Body of pancreas (tissue), 4 donors: ENCODE measurements around the gene BAHCC1.

Source experiments
- CTCF ChIP-seq, 7 experiments: fragments of 450-650 bp in 4 of 7; fragments of 200-600 bp in 3 of 7; sonication (generic) in 3 of 7; IDR thresholded peaks; one replicate each; pipeline ENCODE4 v1.5.1; 2016 to 2019; ENCODE audit warnings: antibody characterized with exemption in 7 of 7
- POLR2A ChIP-seq, 3 donors: fragments of 450-650 bp; IDR thresholded peaks; one replicate each; pipeline ENCODE4 v1.6.1; 2016; ENCODE audit warnings: antibody characterized with exemption in 3 of 3, mild to moderate bottlenecking in 2 of 3

DNA sequence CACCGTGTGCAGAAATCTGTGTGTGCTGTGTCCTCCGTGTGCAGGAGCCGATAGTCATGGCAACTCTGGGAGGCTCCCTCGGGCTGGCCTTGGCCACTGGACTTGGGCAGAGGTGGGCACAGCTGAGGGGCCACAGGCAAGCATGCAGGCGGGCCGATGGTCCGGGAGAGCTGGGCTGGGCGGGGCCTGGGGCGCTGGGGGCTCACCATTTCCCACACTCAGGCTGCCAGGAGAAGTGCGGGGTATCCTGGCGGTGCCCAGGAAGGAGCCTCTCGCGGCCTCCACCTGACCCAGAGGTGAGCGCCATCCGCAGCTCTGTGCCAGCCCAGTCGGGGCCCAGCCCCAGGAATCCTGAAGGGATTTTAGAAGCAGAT, 28.4 kb downstream of the BAHCC1 start:
- TF ChIP-seq CTCF (IDR thresholded peaks at IDR 0.05) (no peak), POLR2A (IDR thresholded peaks at IDR 0.05) (no peak)
